Parathyroid adenoma (tissue), 2 donors: ENCODE data around the gene TKFC.

Source experiments
- H2AFZ ChIP-seq: fragments of 300-600 bp; sonication (generic); one replicate; pipeline ENCODE4 v1.7.0; 2017; ENCODE audit warnings: antibody characterized with exemption, mild to moderate bottlenecking
- H3K27ac ChIP-seq: fragments of 300-600 bp; sonication (generic); one replicate; pipeline ENCODE4 v1.7.0; 2017
- H3K27me3 ChIP-seq: fragments of 300-600 bp; sonication (generic); one replicate; pipeline ENCODE4 v1.7.0; 2017; ENCODE audit warnings: low read length; ENCODE audit not compliant: control insufficient read depth, insufficient read depth
- H3K36me3 ChIP-seq: fragments of 300-600 bp; sonication (generic); one replicate; pipeline ENCODE4 v1.7.0; 2017; ENCODE audit warnings: low read length; ENCODE audit not compliant: control insufficient read depth, insufficient read depth
- H3K4me1 ChIP-seq: fragments of 300-600 bp; sonication (generic); one replicate; pipeline ENCODE4 v1.7.0; 2017; ENCODE audit warnings: control low read depth
- H3K4me2 ChIP-seq: fragments of 300-600 bp; sonication (generic); one replicate; pipeline ENCODE4 v1.7.0; 2017; ENCODE audit warnings: low read length
- H3K4me3 ChIP-seq: fragments of 300-600 bp; sonication (generic); one replicate; pipeline ENCODE4 v1.7.0; 2017; ENCODE audit warnings: low read depth, low read length
- H3K79me2 ChIP-seq: fragments of 300-600 bp; sonication (generic); one replicate; pipeline ENCODE4 v1.7.0; 2017; ENCODE audit warnings: control low read depth
- H3K9ac ChIP-seq: fragments of 300-600 bp; sonication (generic); one replicate; pipeline ENCODE4 v1.7.0; 2017; ENCODE audit warnings: mild to moderate bottlenecking
- H3K9me3 ChIP-seq: fragments of 300-600 bp; sonication (generic); one replicate; pipeline ENCODE4 v1.7.0; 2017; ENCODE audit warnings: low read length; ENCODE audit not compliant: control insufficient read depth
- TF ChIP-seq, protein P1 (sequence below): fragments of 300-600 bp; sonication (generic); IDR thresholded peaks from one replicate; pipeline ENCODE4 v1.7.0; 2017; ENCODE audit warnings: antibody characterized with exemption, mild to moderate bottlenecking
- donor health status: primary hyperparathyroidism.

TKFC gene

GRCh38 chr11:61297341-61297740 is 35.7 kb upstream of the TKFC start:
- Histone ChIP-seq H3K4me2 (no peak overlapping the region), H3K4me3 (no peak overlapping the region), H2AFZ (no peak overlapping the region), H3K27ac (no peak overlapping the region), H3K4me1 (no peaks in the 10 kb centered on the region), H3K9me3 (no peaks in the 10 kb centered on the region), H3K36me3 (no peaks in the 10 kb centered on the region), H3K27me3 (no peaks in the 10 kb centered on the region), H3K9ac (no peak overlapping the region), H3K79me2 (no peaks in the 10 kb centered on the region)
- TF ChIP-seq, protein P1, sequence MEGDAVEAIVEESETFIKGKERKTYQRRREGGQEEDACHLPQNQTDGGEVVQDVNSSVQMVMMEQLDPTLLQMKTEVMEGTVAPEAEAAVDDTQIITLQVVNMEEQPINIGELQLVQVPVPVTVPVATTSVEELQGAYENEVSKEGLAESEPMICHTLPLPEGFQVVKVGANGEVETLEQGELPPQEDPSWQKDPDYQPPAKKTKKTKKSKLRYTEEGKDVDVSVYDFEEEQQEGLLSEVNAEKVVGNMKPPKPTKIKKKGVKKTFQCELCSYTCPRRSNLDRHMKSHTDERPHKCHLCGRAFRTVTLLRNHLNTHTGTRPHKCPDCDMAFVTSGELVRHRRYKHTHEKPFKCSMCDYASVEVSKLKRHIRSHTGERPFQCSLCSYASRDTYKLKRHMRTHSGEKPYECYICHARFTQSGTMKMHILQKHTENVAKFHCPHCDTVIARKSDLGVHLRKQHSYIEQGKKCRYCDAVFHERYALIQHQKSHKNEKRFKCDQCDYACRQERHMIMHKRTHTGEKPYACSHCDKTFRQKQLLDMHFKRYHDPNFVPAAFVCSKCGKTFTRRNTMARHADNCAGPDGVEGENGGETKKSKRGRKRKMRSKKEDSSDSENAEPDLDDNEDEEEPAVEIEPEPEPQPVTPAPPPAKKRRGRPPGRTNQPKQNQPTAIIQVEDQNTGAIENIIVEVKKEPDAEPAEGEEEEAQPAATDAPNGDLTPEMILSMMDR = no peak

DNA sequence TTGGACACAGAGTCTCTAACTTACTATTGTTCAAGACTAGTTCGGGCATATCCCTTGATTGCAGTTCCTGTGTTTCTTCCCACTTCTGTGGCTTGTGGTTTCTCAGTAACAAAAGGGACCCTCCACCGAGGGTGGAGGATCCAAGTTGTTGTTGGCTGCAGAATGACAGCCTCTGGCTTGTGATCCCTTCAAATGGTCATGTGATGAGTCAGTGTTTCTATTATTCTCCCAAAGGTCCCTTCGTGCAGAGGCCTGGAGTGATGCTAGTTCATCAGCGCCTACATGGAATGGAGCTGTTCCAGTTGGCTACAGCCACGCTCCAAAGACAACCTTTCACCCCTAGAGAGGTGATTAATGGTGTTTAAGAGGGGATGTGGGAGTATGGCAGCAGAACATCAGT is 35.3 kb upstream of the TKFC start:
- H3K27ac ChIP-seq = no peak overlapping the region

GRCh38 chr11:61298663-61299244 is 34.3 kb upstream of the TKFC start:
- H3K27ac ChIP-seq = no peak overlapping the region
- no peaks in the 10 kb centered on the region for H3K9me3 ChIP-seq
- no peaks in the 10 kb centered on the region for H3K36me3 ChIP-seq

More for the DNA sequence above, 35.3 kb upstream of the TKFC start:
- no peak overlapping the region for H3K4me2 ChIP-seq
- H3K9me3 ChIP-seq = no peaks in the 10 kb centered on the region
- TF ChIP-seq, protein P1 = no peak
- H3K36me3 ChIP-seq = no peaks in the 10 kb centered on the region
- H3K9ac ChIP-seq = no peak overlapping the region
- H3K27me3 ChIP-seq = no peaks in the 10 kb centered on the region
- H3K4me1 ChIP-seq = no peaks in the 10 kb centered on the region
- no peak overlapping the region for H3K4me3 ChIP-seq
- no peaks in the 10 kb centered on the region for H3K79me2 ChIP-seq
- H2AFZ ChIP-seq = no peak overlapping the region

DNA sequence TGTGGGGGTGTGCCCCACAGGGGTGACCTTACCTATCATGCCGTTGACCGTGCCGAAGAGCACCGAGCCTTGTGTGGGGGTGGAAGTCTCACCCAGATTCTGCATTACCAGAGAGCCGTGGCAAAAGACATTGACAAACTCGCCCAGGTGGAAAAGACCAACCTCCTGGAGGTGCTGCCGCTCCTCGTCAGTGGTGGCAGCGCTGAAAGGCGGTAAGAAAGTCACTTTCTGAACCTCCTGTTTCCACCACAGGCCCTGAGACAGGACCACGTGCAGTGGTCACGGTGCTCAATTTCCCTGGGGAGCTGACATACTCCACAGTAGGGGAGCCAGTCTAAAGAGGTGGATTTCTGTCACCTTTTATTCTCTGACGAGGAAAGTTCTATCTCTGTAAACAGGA is 30.5 kb upstream of the TKFC start:
- Histone ChIP-seq H2AFZ (no peak overlapping the region), H3K4me1 (no peaks in the 10 kb centered on the region), H3K9me3 (no peaks in the 10 kb centered on the region), H3K4me3 (no peak overlapping the region), H3K27me3 (no peaks in the 10 kb centered on the region), H3K4me2 (no peak overlapping the region), H3K36me3 (no peaks in the 10 kb centered on the region), H3K9ac (no peak overlapping the region), H3K27ac (no peak overlapping the region), H3K79me2 (no peaks in the 10 kb centered on the region)
- TF ChIP-seq, protein P1 = no peak

More at GRCh38 chr11:61298663-61299244, 34.3 kb upstream of the TKFC start:
- Histone ChIP-seq H3K4me2 (no peak overlapping the region), H3K9ac (no peak overlapping the region), H3K27me3 (no peaks in the 10 kb centered on the region), H3K4me3 (no peak overlapping the region), H3K79me2 (no peaks in the 10 kb centered on the region), H2AFZ (no peak overlapping the region), H3K4me1 (no peaks in the 10 kb centered on the region)
- TF ChIP-seq, protein P1 = no peak

DNA sequence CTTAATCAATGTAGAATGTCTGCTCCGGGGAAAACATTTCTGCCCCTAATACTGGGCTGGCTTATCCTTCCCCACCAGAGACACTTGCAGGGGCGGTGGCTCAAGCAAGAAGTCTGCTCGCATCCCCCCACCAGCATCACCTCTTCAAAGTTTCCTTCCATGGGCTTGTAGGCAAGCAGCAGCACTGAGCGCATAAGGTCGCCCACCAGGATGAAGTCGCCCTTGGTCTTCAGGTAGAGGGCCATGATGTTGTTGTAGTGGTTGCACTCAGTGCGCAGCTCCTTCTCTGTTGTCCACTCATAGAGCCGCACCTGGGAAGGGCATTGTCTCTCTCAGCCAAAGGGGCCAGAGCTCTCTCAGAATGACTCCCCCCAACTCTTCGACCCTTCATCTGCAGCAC is 29.3 kb upstream of the TKFC start:
- no peak overlapping the region for H2AFZ ChIP-seq
- H3K27me3 ChIP-seq = no peaks in the 10 kb centered on the region
- no peak overlapping the region for H3K4me2 ChIP-seq
- no peaks in the 10 kb centered on the region for H3K9me3 ChIP-seq
- no peak overlapping the region for H3K27ac ChIP-seq
- no peaks in the 10 kb centered on the region for H3K36me3 ChIP-seq
- no peaks in the 10 kb centered on the region for H3K4me1 ChIP-seq
- no peaks in the 10 kb centered on the region for H3K79me2 ChIP-seq
- no peak overlapping the region for H3K4me3 ChIP-seq
- TF ChIP-seq, protein P1 = no peak
- H3K9ac ChIP-seq = no peak overlapping the region
